ENCODE results near the gene TMCO4.

The TMCO4 gene

GRCh38 chr1:19750101-19750881 is 49.4 kb downstream of the TMCO4 start:
- TF ChIP-seq ZFP3 (CRISPR knock-in tag; IDR thresholded peaks at IDR 0.05) (no peak), TCF4 (CRISPR knock-in tag; IDR thresholded peaks at IDR 0.05; ENCODE audit: borderline replicate concordance) (no peak), BACH2 (CRISPR knock-in tag; IDR thresholded peaks at IDR 0.05; ENCODE audit: borderline replicate concordance) (no peak), CREB5 (CRISPR knock-in tag; IDR thresholded peaks at IDR 0.05; ENCODE audit: low read depth) (no peak), POU6F1 (CRISPR knock-in tag; IDR thresholded peaks at IDR 0.05; ENCODE audit: borderline replicate concordance, low read depth) (no peak), CSRNP3 (CRISPR knock-in tag; IDR thresholded peaks at IDR 0.05) (no peak), SNAI2 (CRISPR knock-in tag; IDR thresholded peaks at IDR 0.05) (no peak), ARNTL (CRISPR knock-in tag; IDR thresholded peaks at IDR 0.05; ENCODE audit: borderline replicate concordance, low read depth) (no peak)
- ATAC-seq = no peak

GRCh38 chr1:19749685-19750084 is 50.0 kb downstream of the TMCO4 start:
- TF ChIP-seq CSRNP3 (CRISPR knock-in tag; IDR thresholded peaks at IDR 0.05) = no peak
- no peak for TF ChIP-seq ZNF565 (CRISPR knock-in tag; conservative IDR thresholded peaks at IDR 0.05; ENCODE audit: low read depth)
- no peak for TF ChIP-seq TSHZ2 (CRISPR knock-in tag; IDR thresholded peaks at IDR 0.05)
- no peak for TF ChIP-seq GLIS3 (CRISPR knock-in tag; IDR thresholded peaks at IDR 0.05)
- no peak for TF ChIP-seq ESRRG (CRISPR knock-in tag; IDR thresholded peaks at IDR 0.05)
- no peak for TF ChIP-seq ARNTL (CRISPR knock-in tag; IDR thresholded peaks at IDR 0.05; ENCODE audit: borderline replicate concordance, low read depth)
- no peak for TF ChIP-seq ZFP3 (CRISPR knock-in tag; IDR thresholded peaks at IDR 0.05)
- TF ChIP-seq OSR1 (CRISPR knock-in tag; IDR thresholded peaks at IDR 0.05) = no peak
- no peak for TF ChIP-seq PPARA (CRISPR knock-in tag; IDR thresholded peaks at IDR 0.05; ENCODE audit: borderline replicate concordance)
- no peak for TF ChIP-seq ZNF70 (CRISPR knock-in tag; IDR thresholded peaks at IDR 0.05)
- TF ChIP-seq ZNF8 (CRISPR knock-in tag; IDR thresholded peaks at IDR 0.05) = no peak
- no peak for TF ChIP-seq PATZ1 (CRISPR knock-in tag; IDR thresholded peaks at IDR 0.05; ENCODE audit: borderline replicate concordance)
- TF ChIP-seq ZC3H10 (CRISPR knock-in tag; IDR thresholded peaks at IDR 0.05) = no peak
- TF ChIP-seq ISL1 (CRISPR knock-in tag; IDR thresholded peaks at IDR 0.05) = no peak
- no peak for TF ChIP-seq CREB5 (CRISPR knock-in tag; IDR thresholded peaks at IDR 0.05; ENCODE audit: low read depth)
- no peak for TF ChIP-seq BACH2 (CRISPR knock-in tag; IDR thresholded peaks at IDR 0.05; ENCODE audit: borderline replicate concordance)
- TF ChIP-seq TOX (CRISPR knock-in tag; IDR thresholded peaks at IDR 0.05; ENCODE audit: borderline replicate concordance) = no peak
- no peak for ATAC-seq
